GM10847 (cell line): ENCODE results near the gene IRF1.

Experiments used
- POLR2A ChIP-seq: IDR thresholded peaks from 2 replicates; pipeline ENCODE4 v1.6.1; 2011; ENCODE audit not compliant: insufficient read length; ENCODE audit errors: extremely low read depth

Gene IRF1

GRCh38 chr5:132462333-132462732, 28.2 kb downstream of the IRF1 start:
- TF ChIP-seq POLR2A, result no peak

GRCh38 chr5:132461569-132462070, 29.0 kb downstream of the IRF1 start:
- no peak for TF ChIP-seq POLR2A

- no peak for TF ChIP-seq POLR2A
Measured at GRCh38 chr5:132460846-132461568, 29.6 kb downstream of the IRF1 start.

DNA sequence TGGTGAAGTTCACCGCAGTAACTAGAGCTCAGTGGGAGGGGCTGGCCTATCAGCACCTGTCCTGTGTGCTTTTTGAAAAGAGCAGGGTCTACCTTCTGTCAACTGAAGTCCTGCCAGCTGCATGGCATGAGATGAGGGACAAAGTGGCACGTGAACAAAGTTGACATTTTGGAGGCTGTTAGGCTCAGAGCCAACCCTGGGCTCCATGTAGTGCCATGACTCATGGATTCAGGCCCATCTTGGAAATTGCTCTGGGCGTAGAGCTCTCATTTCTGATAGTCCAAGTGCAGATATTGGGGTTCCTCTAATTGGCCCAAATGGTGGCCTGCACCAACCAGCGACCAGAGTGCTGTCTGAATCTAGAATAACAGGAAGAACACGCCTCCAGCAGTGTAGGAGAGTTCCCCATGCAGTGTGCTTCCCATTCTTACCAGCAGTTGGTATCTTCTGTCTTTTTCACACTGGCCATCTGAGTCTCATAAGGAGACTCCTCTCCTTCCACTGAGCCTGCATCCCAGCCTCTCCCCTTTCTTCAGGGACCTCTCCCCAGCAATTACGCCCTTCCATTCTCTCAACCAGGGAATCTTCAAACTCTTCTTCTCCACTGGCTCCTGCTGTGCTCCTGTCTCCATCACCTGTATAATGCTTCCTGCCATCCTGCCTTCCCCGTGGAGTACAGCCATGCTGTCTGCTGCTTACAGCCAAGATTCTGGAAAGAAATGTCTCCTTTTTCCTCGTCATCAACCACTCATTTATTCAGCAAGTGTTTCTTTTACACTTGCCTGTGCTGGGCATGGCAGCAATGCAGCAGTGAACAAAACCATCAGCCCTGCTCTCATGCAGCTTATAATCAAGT, 30.4 kb downstream of the IRF1 start:
- TF ChIP-seq POLR2A, result no peak

DNA sequence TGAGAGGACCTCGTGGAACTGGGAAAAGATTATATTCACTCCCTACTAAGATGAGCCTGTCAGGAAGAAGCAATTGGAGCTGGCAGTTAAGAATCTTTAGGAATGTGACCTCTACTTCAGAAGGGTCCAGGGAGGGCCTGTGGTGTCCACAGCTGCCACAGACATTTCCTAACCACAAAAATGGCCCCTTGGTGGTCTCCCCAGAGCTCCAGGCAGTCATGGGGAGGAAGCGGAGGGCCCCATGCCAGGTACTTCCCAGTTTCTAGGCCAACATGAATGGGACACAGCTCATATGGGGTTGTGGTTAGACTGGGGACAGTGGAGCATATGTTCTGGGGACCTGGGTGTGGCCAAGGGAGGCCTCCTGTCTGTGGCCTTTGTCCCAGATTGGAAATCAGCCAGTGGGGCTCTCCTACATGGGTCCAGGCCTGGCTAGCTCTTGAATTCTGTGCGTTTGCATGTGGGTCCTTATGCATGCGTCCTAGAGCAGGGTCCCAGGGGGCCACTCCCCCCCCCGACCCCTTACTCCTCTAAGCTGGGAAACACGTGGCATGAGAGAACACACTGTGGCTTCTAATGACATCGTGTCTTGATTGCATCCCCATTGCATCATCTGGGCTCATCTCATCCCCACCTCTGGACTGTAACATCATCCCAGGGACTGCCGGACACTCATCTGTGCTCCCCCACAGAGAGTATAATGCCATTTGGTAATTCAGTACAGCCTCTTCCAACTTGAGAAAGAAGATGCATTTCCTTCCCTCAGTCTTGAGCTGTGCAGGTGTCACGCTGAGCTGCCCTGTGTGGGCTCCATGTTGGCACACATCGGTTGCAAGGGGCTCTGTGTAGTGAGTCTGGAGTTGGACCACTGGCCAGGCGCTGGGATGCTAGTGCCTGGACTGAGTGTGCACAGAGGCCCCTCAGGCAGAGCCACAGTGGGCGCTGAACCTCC, 31.3 kb downstream of the IRF1 start:
- no peak for TF ChIP-seq POLR2A

GRCh38 chr5:132458651-132459030, 31.9 kb downstream of the IRF1 start:
- no peak for TF ChIP-seq POLR2A

GRCh38 chr5:132458226-132458560, 32.4 kb downstream of the IRF1 start:
- TF ChIP-seq POLR2A, result no peak

DNA sequence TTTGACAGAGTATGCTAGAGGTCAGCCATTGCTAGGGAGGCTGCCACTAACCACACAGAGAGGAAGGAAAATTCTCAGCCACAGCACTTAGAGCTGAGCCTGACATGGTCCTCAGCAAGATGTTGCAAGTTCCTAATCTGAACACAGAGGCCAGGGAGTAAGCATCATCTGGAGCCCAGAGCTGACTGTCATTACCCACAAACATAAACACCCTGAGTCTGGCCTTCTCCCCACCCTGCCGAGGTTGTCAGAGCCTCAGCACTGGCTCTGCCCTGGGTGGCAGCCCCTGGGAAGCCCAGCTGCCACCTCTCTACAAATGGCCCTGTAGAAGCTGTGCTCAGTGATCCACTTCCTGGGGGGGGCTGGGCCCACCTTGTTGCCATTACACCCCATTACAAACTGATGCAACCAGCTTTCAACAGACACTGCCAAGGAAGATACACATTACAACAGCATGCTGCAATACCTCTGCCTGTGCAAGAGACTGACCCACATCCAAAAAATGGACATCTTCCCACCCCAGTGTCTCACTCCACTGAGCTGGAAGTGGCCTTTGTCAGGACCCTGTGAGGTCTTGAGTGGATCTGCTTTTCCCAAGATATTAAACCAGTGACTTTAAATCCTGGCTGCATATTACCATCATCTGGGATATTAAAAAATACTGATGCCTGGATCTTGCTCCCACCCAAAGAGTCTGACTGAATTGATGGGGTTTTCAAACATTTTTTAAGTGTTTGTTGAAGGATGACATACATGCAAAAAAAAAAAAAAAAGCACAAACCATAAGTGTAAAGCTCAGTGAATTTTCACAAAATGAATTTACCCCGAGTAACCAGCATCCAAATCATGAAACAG, 33.0 kb downstream of the IRF1 start:
- TF ChIP-seq POLR2A, result no peak

DNA sequence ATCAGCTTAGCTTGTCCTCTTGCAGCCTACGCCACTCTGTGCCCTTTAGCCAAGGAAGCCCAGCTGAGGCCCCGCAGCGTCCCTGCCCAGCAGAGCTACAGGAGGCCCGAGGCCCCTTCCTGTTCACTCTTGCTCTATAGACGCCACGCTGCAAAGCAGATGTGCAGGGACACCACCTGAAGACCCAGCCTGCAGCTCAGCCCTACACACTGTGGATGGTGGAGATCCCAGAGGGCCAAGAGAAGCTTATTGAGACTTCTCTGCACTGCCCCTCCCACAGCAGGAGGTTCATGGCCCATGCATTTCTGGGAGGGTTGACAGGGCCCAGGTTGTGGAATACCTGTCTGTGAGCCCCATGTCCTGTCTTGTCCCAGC, 33.6 kb downstream of the IRF1 start:
- TF ChIP-seq POLR2A, result no peak

GRCh38 chr5:132456296-132456986, 34.1 kb downstream of the IRF1 start:
- TF ChIP-seq POLR2A, result peak; percentile 39

DNA sequence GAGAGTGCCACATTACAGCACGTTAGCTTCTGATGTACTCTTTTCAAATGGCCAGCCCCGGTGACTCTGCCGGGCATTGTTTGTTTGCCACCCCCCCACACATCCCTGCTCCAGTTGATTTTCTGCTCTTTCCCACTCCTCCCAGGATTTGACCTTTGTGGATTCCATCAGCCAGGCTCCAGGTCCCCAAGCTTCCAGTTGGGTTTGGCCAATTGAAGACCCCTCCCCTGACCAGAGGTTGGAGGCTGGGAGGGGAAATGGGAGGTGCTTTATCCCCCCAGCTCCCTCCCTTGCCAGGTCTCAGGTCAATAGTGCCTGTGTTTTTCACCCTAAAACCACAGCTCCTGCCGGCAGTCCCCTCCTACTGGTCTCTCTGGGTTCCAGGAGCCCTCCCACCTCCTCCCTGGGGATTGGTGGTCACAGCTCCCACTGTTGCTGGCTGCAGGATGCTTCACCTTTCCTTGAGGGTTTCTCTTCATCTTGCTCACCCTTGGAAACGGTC, 34.9 kb downstream of the IRF1 start:
- no peak for TF ChIP-seq POLR2A

DNA sequence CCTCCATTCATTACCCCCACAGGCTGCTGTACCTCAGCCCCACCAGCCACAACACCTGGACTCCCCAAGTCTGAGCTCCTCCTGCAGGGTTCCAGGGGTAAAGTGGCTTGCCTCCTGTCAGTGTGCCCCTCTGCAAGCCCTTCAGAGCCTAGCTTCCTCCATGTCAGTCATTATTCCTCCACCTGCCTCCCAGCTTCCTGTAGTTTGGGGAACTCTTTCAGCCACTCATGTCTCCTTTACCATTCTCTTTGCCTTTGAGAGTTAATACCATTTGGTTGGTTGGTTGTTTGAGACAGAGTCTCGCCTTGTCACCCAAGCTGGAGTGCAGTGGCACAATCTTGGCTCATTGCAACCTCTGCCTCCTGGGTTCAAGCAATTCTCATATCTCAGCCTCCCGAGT, 36.2 kb downstream of the IRF1 start:
- no peak for TF ChIP-seq POLR2A

DNA sequence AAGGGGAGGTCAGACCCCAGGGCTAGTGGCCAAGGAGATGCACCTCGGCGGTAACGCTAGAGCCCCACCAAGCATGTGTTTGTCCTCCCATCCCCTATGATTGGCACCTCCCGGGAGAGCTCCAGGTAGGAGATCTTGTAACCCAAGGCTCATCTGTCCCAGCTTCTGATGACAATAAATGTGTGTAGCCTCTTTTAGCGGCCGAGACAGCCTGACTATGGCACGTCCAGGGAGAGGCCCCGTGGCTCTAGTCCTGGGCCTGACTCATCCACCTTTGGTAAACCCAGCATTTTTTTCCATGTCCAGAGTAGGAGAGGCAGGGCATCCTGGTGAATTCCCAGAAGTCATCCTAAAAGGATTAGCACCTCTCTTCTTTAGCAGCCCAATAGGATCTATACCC, 39.2 kb downstream of the IRF1 start:
- no peak for TF ChIP-seq POLR2A

DNA sequence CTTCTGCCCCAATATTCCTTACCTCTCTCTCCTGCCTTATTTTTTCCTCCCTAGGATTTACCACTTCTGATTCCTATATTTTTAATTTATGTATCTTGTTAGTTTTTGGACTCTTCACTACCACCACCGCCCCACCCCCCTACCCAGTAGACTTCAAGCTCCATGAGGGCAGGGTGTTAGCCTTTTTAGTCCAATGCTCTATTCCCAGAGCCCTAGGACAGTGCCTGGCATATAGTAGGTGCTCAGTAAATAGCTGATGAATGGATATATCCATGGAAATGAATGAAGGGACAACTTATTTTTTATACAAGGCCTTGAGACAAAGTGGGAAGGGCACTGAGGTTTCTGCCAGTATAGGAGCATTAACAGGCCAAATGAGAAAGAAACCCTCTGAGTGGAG, 41.5 kb downstream of the IRF1 start:
- no peak for TF ChIP-seq POLR2A

GRCh38 chr5:132447196-132447595, 43.4 kb downstream of the IRF1 start:
- TF ChIP-seq POLR2A, result no peak
